ENCODE data around the gene RAB11FIP3.

RAB11FIP3 gene

DNA sequence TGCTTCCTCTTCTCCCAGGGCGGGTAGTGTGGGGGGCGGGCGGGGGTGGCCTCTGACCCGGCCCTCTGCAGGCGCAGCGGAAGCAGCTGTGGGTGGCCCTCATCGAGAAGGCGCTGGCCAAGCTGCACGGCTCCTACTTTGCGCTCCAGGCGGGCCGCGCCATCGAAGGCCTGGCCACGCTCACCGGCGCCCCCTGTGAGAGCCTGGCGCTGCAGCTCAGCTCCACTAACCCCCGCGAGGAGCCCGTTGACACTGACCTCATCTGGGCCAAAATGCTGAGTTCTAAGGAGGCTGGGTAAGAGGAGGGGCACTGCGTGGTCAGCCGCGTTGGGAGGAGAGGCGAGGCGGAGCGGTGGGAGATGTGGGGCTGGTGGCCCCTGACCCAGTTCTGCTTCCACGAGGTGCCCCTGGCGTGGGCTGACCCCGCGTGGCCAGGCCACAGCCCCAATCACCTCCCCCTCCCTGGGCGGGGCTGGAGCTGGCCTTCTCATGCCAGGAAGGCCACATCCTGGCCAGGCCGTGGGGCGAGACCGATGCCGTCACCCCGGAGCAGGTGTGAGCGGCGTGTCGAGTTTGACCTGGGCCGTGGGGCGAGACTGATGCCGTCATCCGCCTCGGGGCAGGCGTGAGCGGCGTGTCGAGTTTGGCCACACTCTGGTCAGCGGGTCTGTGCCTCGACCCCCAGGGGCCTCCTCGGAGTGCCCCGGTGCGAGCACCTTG, 124.3 kb downstream of the RAB11FIP3 start:
- in situ Hi-C loops (cut with HindIII; ENCODE audit: low sequenced_read_pairs) = no loop called here

DNA sequence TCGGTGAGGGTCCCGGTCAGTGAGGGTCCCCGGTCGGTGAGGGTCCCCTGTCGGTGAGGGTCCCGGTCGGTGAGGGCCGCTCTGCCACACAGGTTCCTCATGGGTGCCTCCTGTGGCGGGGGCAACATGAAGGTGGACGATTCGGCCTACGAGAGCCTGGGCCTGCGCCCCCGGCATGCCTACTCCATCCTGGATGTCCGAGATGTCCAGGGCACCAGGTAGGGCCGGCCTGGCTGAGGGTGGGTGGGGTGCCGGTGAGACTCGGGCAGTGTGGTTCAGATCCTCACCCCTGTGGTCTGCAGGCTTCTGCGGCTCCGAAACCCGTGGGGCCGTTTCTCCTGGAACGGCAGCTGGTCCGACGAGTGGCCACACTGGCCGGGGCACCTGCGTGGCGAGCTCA, 125.8 kb downstream of the RAB11FIP3 start:
- in situ Hi-C loops (cut with HindIII; ENCODE audit: low sequenced_read_pairs) = no loop called here

DNA sequence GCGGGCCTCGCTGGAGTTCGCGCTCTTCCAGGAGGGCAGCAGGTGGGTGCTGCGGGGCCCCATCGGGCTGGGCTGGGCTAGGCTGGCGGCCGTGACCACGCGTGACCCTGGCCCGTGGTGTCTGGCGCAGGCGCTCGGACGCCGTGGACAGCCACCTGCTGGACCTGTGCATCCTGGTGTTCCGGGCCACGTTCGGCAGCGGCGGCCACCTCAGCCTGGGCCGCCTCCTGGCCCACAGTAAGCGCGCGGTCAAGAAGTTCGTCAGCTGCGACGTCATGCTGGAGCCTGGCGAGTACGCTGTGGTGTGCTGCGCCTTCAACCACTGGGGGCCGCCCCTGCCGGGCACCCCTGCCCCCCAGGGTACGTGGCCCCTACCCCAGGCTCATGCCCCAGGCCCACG, 126.7 kb downstream of the RAB11FIP3 start:
- in situ Hi-C loops (cut with HindIII; ENCODE audit: low sequenced_read_pairs) = no loop called here

DNA sequence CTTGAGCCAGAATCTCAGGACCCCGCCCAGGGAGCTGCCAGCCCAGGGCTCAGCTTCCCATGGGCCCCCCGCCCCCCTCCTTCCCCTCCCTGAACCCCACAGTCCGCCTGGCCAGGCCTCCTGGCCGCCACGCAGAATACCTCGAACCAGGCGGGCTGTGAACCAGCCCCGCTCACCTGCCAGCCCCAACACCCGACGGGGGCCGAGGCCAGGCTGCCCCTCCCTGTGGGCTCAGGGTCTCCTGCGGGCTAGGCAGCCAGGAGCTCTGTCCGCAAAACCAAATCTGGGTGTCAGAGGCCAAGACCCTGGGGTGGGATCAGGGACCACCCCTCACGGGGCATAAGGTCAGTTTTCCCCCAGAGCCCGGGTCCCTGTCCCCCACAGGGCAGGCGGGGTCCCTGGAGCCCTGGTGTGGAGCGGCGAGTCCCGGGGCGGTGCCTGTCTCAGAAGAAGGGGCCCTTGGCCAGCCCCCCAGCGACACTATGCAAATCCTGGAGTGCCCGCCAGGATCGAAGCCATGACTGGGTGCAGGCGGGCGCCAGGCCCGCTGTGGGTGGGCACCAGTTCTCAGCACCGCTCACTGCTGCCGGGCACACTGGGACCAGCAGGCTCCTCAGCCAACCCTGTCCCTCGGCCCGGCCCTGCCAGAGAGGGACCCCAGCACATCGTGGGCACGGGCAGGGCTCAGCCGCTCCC, 128.3 kb downstream of the RAB11FIP3 start:
- in situ Hi-C loops (cut with HindIII; ENCODE audit: low sequenced_read_pairs) = no loop called here

DNA sequence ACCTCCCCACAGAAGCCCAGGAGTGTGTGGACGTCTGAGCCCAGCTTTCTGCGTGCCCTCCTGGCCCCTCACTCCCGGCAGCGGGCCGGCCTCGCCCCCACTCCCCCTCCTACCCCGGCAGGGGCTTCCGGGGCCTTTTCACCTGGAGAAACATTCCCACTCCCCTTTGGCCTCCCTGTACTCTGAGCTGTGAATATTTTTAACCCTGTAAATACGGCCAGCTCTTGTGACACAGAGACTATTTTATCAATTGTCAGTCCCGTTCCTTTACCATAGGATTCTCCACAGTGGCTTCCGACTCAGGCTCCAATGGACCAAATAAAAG, 128.8 kb downstream of the RAB11FIP3 start:
- in situ Hi-C loops (cut with HindIII; ENCODE audit: low sequenced_read_pairs) = no loop called here

DNA sequence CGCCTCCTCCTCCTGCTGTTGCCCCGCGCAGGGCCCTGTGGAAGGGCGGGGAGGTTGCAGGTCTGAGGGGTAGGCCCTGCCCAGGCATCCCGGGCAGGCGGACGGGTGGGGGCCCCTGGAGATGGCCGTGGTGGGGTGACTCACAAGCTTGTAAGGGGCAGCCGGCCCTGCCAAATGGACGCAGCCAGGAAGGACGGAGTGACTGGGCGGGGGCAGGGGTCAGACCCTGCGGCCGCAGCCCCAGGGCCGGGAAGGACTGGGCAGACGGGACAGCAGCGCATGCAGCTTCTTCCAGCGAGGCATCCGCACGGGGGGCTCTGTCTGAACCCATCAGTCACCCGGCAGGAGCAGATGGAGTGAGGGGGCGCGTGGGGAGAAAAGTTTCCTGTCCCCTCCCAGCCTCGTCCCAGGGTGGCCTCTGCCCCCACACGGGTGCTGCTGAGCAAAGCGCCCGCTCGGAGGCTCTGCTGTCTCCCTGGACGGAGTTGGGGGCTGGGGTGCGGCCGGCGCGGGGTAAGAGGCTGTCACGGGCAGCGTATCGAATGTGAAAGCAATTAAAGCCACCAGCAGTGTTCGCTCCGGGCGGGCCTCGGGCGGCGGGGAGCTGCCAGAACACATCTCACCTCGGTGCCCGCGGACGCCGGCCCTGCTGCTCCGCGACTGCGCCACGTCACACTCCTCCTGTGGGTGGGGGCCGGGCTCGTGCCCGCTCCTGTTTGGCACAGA, 129.4 kb downstream of the RAB11FIP3 start:
- in situ Hi-C loops (cut with HindIII; ENCODE audit: low sequenced_read_pairs) = no loop called here

DNA sequence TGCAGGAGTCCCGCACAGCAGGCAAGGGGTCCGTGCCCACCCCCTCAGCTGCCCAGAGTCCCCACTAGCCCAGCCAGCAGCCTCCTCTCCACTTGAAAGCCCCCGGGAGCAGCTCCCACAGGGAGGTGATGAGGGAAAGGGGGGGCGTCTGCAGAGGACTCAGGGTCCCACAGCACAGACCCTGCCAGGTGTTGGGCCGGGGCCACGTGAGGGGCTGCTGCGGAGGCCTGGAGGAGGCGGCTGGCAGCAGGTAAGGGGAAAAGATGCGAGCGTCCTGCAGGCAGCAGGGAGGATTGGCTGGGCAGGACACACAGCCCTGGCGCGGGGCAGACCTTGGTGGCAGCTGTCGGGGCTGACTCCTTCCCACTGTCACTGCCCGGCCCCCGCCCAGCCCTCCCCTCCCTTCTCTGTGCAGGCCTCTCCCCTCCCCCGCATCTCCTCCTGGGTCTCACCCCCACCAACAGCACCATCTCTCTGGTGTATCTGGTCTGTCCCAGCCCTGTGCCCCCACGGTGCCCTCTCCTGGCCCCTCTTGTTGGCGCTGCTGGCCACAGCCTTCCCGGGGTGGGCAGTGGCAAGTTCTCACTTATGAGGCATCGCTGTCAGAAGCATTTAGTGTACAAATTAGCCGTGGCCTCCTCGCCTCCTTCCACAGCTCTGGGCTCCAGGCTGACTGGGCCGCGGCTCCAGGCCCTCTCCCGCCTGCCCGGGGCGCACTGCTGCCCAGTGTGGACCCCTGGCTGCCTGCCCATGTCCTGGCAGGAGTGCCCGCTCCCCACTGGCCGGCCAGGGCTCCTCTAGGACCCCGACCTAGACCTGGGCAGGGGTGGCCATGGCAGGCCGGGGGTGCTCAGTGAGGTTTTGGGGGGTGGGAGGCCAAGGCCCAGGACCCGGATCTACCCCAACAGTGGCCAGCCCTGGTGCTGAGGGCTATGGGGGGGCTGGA, 130.4 kb downstream of the RAB11FIP3 start:
- in situ Hi-C loops (cut with HindIII; ENCODE audit: low sequenced_read_pairs) = no loop called here

DNA sequence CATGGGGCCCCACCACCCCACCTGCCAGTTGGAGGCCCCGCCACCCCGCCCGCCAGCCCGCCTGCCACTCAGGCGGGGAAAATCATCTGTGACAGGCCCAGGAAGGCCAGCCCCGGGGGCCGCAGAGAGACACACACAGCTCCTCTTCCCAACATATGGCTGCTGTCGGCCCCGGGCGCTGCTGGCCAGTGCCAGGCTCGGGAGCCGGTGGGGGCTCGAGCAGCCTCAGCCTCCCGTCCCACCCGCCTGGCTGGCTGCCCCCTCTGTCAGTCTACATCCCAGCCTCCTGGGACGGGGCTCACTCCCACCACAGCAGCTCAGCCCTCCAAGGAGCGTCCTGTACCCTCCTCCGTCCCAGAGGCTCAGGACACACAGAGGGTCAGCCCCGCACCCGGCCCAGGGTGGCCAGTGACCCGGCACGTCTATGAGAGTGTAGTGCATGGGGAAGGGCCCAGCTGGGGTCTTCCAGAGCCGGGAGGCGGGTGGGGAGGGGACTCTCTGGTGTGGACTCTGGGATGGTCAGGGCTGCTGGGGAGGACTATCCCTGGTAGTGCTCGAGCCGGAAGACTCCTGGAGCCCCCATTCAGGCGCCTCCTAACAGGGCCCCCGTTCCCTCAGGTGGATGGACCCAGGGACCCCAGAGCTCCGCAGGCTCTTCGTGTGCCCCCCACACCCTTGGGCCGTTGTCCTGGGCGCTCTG, 131.2 kb downstream of the RAB11FIP3 start:
- in situ Hi-C loops (cut with HindIII; ENCODE audit: low sequenced_read_pairs) = no loop called here

DNA sequence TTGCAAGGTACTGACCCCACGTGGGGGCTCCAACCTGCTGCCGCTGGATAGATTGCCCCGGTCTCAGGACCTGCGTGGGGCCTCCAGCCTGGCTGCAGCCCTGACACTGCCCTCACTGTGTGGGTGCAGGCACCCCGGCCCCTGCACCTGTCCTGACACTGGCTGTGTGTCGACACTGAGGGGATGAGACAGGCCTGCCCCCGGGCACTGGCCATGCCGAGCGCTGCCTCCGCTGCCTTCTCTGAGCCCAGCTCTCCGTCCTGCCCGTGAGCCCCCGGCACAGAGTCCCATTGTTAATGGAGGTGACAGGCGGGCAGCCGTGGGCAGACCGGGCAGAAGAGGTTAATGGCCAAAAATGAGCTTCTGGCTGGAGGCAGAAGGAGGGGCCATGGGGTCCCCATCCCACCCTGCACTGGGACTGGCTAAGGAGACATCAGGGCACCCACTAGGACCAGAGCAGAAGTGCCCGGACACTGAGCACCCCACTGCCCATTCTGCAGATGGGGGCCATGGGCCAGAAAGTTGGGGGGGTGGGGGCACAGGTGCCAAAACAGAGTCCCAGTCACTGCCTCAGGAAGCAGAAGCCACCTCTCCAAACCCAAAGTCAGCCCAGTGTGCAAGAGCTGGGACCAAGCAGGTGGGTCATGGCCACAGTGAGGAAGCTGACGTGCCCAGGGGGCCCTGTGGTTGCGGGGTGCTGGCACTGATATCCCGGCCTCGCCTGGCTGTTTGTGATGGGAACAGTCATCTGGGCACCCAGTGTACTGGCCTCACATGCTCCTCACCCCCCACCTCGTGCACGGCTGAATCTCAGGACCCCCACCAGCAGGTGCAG, 132.2 kb downstream of the RAB11FIP3 start:
- in situ Hi-C loops (cut with HindIII; ENCODE audit: low sequenced_read_pairs) = no loop called here

DNA sequence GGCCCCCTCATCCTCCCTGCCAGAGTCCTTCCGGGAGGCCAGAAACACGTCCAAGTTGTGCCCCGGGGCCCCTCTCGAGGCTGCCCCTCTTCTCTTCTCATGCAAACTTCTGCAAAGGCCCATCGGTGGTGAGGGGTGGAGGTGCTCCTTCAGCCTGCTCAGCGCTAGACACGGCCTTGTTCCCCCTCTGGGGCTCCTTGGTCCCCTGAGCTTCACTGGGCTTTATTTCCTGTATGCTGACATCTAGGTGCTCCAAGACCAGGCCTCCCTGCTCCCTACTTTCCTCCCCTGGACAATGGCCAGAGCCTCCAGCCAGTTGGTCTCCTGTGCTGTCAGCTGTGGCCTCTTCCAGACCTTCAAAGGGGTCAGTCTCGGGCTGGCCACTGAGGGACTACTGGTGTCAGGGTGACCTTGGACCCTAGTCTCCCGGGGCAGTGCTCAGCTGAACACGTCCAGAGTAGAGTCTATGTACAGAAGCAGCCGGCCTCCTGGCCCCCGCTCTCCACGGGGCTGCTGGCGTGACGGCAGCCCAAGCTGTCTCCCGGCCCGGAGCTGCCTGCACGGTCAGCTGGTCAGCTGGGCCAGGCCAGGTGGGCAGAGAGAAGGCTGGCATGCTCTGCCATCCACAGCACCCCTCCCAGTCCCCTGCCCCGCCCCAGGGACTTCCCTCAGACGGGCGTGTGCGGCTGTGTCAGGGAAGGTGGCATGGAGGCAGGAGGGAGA, 133.0 kb downstream of the RAB11FIP3 start:
- in situ Hi-C loops (cut with HindIII; ENCODE audit: low sequenced_read_pairs) = no loop called here

DNA sequence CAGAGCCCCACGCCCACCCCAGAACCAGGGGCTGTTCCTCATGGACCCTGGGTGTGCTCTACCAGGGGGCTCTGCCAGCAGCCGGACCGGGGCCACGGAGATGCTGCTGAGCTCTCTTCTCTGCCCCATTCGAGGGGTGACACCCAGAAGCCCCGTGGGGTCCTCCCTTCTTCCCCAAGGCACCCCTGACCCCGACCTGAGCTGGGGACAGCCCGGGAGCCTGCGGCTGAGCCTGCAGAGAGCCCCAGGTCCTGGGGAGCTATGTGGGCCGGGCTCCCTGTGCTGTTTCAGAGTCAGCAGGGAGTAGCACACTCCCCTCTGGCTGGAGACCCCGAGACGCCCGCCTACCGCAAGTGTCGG, 133.6 kb downstream of the RAB11FIP3 start:
- in situ Hi-C loops (cut with HindIII; ENCODE audit: low sequenced_read_pairs) = no loop called here

DNA sequence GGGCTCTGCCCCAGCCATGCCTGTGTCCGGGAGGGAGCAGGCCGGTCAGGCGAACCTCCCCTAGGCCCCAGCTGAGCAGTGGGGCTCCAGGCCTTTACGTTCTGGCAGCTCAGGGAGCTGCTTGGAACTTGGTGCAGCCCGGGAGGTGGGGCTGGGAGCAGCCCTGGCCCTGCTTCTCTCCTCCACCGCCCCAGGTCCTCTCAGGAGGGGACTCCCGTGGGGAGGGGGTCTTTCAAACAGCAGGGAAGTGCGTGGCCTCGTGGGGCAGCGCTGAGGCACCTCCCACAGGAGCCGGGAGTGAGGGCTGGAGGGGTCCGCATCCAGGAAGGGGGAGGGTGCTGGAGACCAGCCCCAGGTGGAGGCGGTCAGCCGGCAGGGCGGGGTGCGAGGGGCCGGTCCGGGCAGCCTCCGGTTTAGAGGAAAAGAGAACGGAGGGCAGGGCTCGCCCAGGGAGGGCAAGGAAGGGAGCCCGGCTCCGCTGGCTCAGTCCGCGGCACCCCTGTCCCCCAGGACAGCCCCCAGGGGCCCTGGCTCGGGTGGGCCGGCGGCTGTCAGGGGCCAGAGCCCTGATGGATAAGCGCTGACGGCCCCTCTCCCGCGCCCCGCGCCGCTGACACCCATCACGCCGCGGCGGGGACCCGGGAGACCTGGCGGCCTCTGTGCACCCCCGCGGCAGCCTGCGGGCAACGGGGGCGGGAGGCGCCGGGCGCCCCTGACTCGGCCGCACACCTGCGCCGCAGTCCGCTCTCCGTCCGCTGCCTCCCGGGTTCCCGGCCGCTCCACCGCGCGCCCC, 134.2 kb downstream of the RAB11FIP3 start:
- in situ Hi-C loops (cut with HindIII; ENCODE audit: low sequenced_read_pairs) = no loop called here

DNA sequence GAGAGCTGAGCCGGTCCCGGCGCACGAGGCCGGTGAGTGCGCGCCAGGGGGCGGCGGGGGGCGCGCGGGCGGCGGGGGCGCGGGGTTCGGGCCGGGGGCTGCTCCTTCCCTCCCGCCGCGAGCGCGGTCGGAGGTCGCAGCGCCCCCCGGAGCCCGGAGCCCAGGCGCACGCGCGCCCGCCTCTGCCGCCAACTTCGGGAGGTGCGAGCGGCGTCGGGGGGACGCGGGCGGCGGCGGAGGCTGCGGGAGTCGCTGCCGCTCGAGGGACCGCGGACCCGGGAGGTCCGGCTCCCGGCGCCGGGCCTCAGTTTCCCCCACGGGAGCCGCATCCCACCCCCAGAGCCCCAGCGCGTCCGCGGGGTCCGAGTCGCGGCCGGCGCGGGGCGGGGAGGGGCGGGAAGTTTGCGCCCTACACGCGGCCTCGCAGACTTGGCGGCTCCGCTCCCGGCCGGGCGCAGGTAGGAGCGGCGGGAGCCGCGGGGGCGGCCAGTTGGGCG, 134.8 kb downstream of the RAB11FIP3 start, which contains the start of gene PRR35:
Gene PRR35 (plus strand): TSS at position 191 of the 497 bp plus-strand sequence. CDS start 2,901 bp downstream, outside the sequence.
- in situ Hi-C loops (cut with HindIII; ENCODE audit: low sequenced_read_pairs) = no loop called here

DNA sequence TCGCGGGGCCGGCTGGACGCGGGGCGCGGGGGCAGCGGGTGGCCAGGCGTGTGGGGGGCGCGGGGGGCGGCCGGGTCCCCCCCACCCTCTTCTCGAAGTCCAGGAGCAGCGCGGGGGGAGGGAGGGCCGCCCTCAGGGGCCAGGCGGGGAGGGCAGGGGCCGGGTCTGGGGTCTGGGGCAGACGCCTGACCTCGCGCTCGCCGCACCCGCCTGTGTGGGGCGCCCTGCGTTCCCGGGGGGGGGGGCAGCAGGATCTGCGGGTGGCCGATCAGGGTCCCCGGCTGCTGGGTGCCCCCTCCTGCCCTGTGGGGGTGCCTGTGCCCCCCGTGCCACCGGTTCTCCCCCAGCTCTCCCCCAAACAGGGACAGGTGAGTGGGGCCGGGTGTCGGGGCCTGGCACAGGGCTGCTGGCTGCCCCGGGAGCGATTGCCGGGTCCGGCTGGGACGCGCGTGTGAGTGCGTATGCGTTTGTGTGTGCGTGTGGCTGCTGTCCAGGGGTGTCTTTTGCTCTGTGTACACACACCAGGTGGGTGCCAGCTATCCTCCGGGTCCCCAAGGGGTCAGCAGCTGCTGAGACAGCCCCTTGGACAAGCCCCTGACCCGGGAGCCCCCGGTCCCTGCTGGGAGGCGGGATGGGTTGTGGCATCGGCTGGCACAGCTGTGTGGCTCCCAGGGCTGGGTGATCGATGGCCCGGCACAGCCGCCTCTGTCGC, 135.4 kb downstream of the RAB11FIP3 start:
- in situ Hi-C loops (cut with HindIII; ENCODE audit: low sequenced_read_pairs) = no loop called here

DNA sequence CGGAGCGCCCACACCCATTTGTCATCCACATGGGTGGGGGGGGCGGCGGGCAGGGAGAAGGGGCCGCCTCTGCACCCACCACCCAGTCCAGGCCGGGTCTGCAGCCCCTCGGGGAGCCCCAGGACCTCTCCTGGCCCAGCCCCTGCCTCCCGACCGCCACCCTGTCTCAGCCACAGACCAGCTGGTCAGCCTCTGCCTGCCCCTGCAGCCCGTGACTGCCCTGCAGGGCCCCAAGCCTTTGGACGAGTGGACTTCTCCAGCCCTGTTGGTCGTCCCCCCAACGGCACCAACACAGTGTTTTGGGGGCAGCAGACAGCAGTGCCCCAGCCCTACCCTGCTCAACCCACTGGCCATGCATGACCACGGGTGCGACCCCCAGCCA, 136.0 kb downstream of the RAB11FIP3 start:
- in situ Hi-C loops (cut with HindIII; ENCODE audit: low sequenced_read_pairs) = no loop called here

DNA sequence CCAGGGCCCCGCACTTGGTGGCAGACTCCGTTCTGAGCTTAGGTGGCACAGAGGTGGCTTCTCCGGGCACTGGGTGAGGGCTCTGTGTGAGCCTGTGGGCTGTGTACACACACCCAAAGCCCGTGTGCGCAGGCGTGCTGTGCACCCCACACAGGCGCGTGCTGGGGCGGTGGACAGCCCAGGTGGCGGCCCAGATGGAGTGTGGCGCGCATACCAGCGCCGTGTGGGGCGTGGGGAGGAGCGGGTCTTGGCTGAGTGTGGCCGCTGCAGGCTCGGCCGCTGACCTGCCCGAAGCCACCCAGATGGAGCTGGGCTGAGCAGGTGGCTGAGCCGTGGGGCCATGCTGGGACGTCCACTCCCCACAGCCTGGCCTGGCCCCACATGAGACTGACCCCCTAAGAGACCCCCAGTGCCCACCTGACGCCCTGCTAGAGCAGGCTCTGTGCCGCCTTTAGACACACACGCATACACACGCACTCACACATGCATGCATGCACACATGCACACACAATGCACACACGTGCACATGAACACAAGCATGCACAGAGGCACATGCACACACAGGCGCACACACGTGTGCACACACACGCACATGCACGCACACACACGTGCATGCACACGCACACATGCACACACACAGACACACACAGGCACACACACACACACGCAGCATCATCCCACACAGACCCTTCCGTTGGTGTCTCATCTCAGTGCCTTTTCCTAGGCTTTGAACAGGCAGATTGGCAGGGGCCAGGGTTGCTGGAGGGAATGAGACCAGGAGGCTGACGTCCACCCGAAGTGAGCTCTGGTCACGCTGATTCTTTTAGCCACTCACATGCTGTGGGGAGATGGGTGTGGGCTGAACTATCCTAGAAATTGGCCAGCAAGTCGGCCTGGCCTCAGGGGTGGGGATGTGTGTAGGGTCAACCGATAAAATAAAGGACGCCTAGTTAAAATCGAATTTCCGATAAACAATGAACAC, 136.8 kb downstream of the RAB11FIP3 start:
- in situ Hi-C loops (cut with HindIII; ENCODE audit: low sequenced_read_pairs) = no loop called here

Data from DLD1 (cell line).